Keratinocyte (primary cell): Measurements from ENCODE around the gene CLSTN3.

Experiments used
- CTCF ChIP-seq, 3 experiments: IDR thresholded peaks in 1 of 3; conservative IDR thresholded peaks in 1 of 3; optimal IDR thresholded peaks in 1 of 3; 2 replicates in 2 of 3; 3 replicates in 1 of 3; pipeline versions ENCODE3 to v1.5.1; 2011; ENCODE audit warnings: low read length in 3 of 3, mild to moderate bottlenecking in 3 of 3, moderate library complexity in 2 of 3, control low read depth in 1 of 3, inconsistent platforms in 1 of 3; ENCODE audit not compliant: insufficient read depth in 2 of 3; ENCODE audit errors: extremely low read depth in 1 of 3
- EZH2 ChIP-seq: IDR thresholded peaks from one replicate; pipeline ENCODE4 v1.6.1; 2012; ENCODE audit warnings: inconsistent platforms, mild to moderate bottlenecking, low read length, moderate library complexity

- TF ChIP-seq CTCF (optimal IDR thresholded peaks at IDR 0.05 in 1 of 3, IDR thresholded peaks at IDR 0.05 in 1 of 3, conservative IDR thresholded peaks at IDR 0.05 in 1 of 3; ENCODE audit: extremely low read depth in 1 of 3, insufficient read depth in 2 of 3, low read length in 3 of 3) (no peak), EZH2 (no peak)
Measured at GRCh38 chr12:7093486-7093885, 36.7 kb upstream of the CLSTN3 start.
